Keratinocyte (primary cell): ENCODE results near the gene ARHGEF19. TPM values are rescaled to one million over a fixed set of nuclear protein-coding genes. Genes with fewer than 3 reads are reported as not detected.

Experiments
- DNase-seq: peaks from one replicate; pipeline ENCODE4 v3.0.0-alpha.2; 2011; ENCODE audit warnings: low read depth, missing footprints, low spot score
- FAIRE-seq: peaks from 2 replicates; lab custom pipeline; 2011; peaks lifted over from hg19 to GRCh38; lab: Jason Lieb, UNC
- H2AFZ ChIP-seq: 2 replicates; pipeline ENCODE4 v1.6.0; 2012; ENCODE audit warnings: low read length, control low read depth, inconsistent platforms; ENCODE audit not compliant: control insufficient read depth
- H3K27ac ChIP-seq: 2 replicates; pipeline ENCODE4 v1.5.1; 2011; ENCODE audit warnings: low read length; ENCODE audit not compliant: control insufficient read depth, insufficient read depth
- H3K27me3 ChIP-seq: 3 replicates; pipeline ENCODE4 v1.6.0; 2011; ENCODE audit warnings: low read length; ENCODE audit not compliant: control insufficient read depth, insufficient read depth; ENCODE audit errors: extremely low read depth
- H3K36me3 ChIP-seq, 2 experiments: 2 replicates in 1 of 2; 3 replicates in 1 of 2; pipeline ENCODE4 v1.5.1; 2011; ENCODE audit warnings: low read length in 2 of 2, mild to moderate bottlenecking in 1 of 2; ENCODE audit not compliant: control insufficient read depth in 2 of 2, insufficient read depth in 2 of 2; ENCODE audit errors: extremely low read depth in 1 of 2
- H3K4me1 ChIP-seq: 3 replicates; pipeline ENCODE4 v1.5.1; 2011; ENCODE audit warnings: low read length; ENCODE audit not compliant: control insufficient read depth, insufficient read depth; ENCODE audit errors: extremely low read depth
- H3K4me2 ChIP-seq: 3 replicates; pipeline ENCODE4 v1.6.0; 2011; ENCODE audit warnings: low read depth, low read length; ENCODE audit not compliant: control insufficient read depth, insufficient read depth; ENCODE audit errors: extremely low read depth
- H3K4me3 ChIP-seq, 3 experiments: fragments of 200-600 bp in 1 of 3; sonication (generic) in 1 of 3; 2 replicates in 2 of 3; 3 replicates in 1 of 3; pipeline ENCODE4 v1.5.1; 2011 to 2016; ENCODE audit warnings: low read length in 3 of 3, mild to moderate bottlenecking in 3 of 3, control low read depth in 2 of 3, inconsistent platforms in 1 of 3, low read depth in 1 of 3, mixed read lengths in 1 of 3, mixed run types in 1 of 3, moderate library complexity in 1 of 3; ENCODE audit not compliant: control insufficient read depth in 2 of 3, insufficient read depth in 2 of 3; ENCODE audit errors: extremely low read depth in 1 of 3
- H3K79me2 ChIP-seq: 2 replicates; pipeline ENCODE4 v1.6.0; 2012; ENCODE audit warnings: low read length; ENCODE audit not compliant: control insufficient read depth, insufficient read depth
- H3K9ac ChIP-seq: 3 replicates; pipeline ENCODE4 v1.6.0; 2011; ENCODE audit warnings: low read length; ENCODE audit not compliant: control insufficient read depth, insufficient read depth; ENCODE audit errors: extremely low read depth
- H3K9me1 ChIP-seq: 3 replicates; pipeline ENCODE4 v1.6.0; 2011; ENCODE audit warnings: low read length; ENCODE audit not compliant: control insufficient read depth, insufficient read depth; ENCODE audit errors: extremely low read depth
- H3K9me3 ChIP-seq: 2 replicates; pipeline ENCODE4 v1.5.1; 2012; ENCODE audit warnings: low read depth, low read length; ENCODE audit not compliant: control insufficient read depth
- H4K20me1 ChIP-seq: 3 replicates; pipeline ENCODE4 v1.6.0; 2011; ENCODE audit warnings: low read length; ENCODE audit not compliant: control insufficient read depth, insufficient read depth; ENCODE audit errors: extremely low read depth
- CTCF ChIP-seq, 3 experiments: IDR thresholded peaks in 1 of 3; conservative IDR thresholded peaks in 1 of 3; optimal IDR thresholded peaks in 1 of 3; 2 replicates in 2 of 3; 3 replicates in 1 of 3; pipeline versions ENCODE3 to v1.5.1; 2011; ENCODE audit warnings: low read length in 3 of 3, mild to moderate bottlenecking in 3 of 3, moderate library complexity in 2 of 3, control low read depth in 1 of 3, inconsistent platforms in 1 of 3; ENCODE audit not compliant: insufficient read depth in 2 of 3; ENCODE audit errors: extremely low read depth in 1 of 3
- EZH2 ChIP-seq: IDR thresholded peaks from one replicate; pipeline ENCODE4 v1.6.1; 2012; ENCODE audit warnings: inconsistent platforms, mild to moderate bottlenecking, low read length, moderate library complexity
- dilution Hi-C: fragments of 300-500 bp; cut with MboI; formaldehyde crosslinking; loops from one replicate; pipeline ENCODE4 v1.7.0; 2020; ENCODE audit warnings: low sequenced_read_pairs; ENCODE audit not compliant: extremely low pct_ligation_motif_present
- polyA plus RNA-seq, 5 experiments: library from polyadenylated mRNA; depleted of rRNA in 3 of 5; stranded (reverse) in 3 of 5; stranded (forward) in 1 of 5; unstranded in 1 of 5; fragments of >200 nt; gene quantifications; 1 replicate in 1 of 5; 2 replicates in 3 of 5; 3 replicates in 1 of 5; pipeline versions ENCODE4 v1.2.1 to v1.2.3, GENCODE V29; 2011 to 2012; ENCODE audit warnings: missing spikeins in 2 of 5, low read depth in 1 of 5, low replicate concordance in 1 of 5

ARHGEF19 gene
- polyA plus RNA-seq, 1 donor (not counting 4 experiments of a cell fraction or from before 2014, with no cell fraction given): 5.0 TPM

- Histone ChIP-seq H2AFZ (no peak overlapping the region), H3K4me1 (peaks cover 57% of the 10 kb centered on the region), H3K79me2 (no peaks in the 10 kb centered on the region), H3K27ac (peak overlapping the region; percentile 95), H3K36me3 (no peaks in the 10 kb centered on the region), H3K4me2 (no peak overlapping the region), H3K9me1 (no peaks in the 10 kb centered on the region), H4K20me1 (no peaks in the 10 kb centered on the region), H3K27me3 (no peaks in the 10 kb centered on the region), H3K4me3 (no peak overlapping the region), H3K9ac (peak overlapping the region; percentile 14), H3K9me3 (no peaks in the 10 kb centered on the region)
- TF ChIP-seq CTCF (optimal IDR thresholded peaks at IDR 0.05 in 1 of 3, IDR thresholded peaks at IDR 0.05 in 1 of 3, conservative IDR thresholded peaks at IDR 0.05 in 1 of 3; ENCODE audit: extremely low read depth in 1 of 3, insufficient read depth in 2 of 3, low read length in 3 of 3) (no peak), EZH2 (no peak)
- dilution Hi-C loops: no loop called here
- no peak for DNase-seq
- no peak for FAIRE-seq
Observed at GRCh38 chr1:16172218-16172830, 40.1 kb downstream of the ARHGEF19 start.

GRCh38 chr1:16171314-16172151, 40.9 kb downstream of the ARHGEF19 start:
- no peak for FAIRE-seq
- no peak overlapping the region for H2AFZ ChIP-seq

More at GRCh38 chr1:16171314-16172151, 40.9 kb downstream of the ARHGEF19 start:
- Histone ChIP-seq H3K9ac (no peak overlapping the region), H3K36me3 (no peaks in the 10 kb centered on the region), H3K27me3 (no peaks in the 10 kb centered on the region), H3K4me3 (no peak overlapping the region), H3K9me3 (no peaks in the 10 kb centered on the region), H3K4me2 (no peak overlapping the region), H3K4me1 (peaks cover 53% of the 10 kb centered on the region), H3K9me1 (no peaks in the 10 kb centered on the region), H3K79me2 (no peaks in the 10 kb centered on the region), H4K20me1 (no peaks in the 10 kb centered on the region), H3K27ac (no peak overlapping the region)
- dilution Hi-C loops: no loop called here
- no peak for DNase-seq
- TF ChIP-seq CTCF (optimal IDR thresholded peaks at IDR 0.05 in 1 of 3, IDR thresholded peaks at IDR 0.05 in 1 of 3, conservative IDR thresholded peaks at IDR 0.05 in 1 of 3; ENCODE audit: extremely low read depth in 1 of 3, insufficient read depth in 2 of 3, low read length in 3 of 3) (no peak), EZH2 (no peak)
